Fibroblast of mammary gland (primary cell): Measurements from ENCODE around the gene CEP128.

Experiments used
- DNase-seq: peaks from one replicate; pipeline ENCODE4 v3.0.0-alpha.2; 2010; ENCODE audit warnings: low read depth
- H3K4me3 ChIP-seq: 2 replicates; pipeline ENCODE4 v1.5.1; 2011; ENCODE audit warnings: low read depth, mild to moderate bottlenecking, low read length, moderate library complexity; ENCODE audit not compliant: control insufficient read depth
- TF ChIP-seq, protein P1 (sequence below): conservative IDR thresholded peaks from 2 replicates; pipeline ENCODE4 v1.5.1; 2011; ENCODE audit warnings: low read depth, low read length, inconsistent platforms; ENCODE audit not compliant: control insufficient read depth, insufficient read depth

The CEP128 gene

DNA sequence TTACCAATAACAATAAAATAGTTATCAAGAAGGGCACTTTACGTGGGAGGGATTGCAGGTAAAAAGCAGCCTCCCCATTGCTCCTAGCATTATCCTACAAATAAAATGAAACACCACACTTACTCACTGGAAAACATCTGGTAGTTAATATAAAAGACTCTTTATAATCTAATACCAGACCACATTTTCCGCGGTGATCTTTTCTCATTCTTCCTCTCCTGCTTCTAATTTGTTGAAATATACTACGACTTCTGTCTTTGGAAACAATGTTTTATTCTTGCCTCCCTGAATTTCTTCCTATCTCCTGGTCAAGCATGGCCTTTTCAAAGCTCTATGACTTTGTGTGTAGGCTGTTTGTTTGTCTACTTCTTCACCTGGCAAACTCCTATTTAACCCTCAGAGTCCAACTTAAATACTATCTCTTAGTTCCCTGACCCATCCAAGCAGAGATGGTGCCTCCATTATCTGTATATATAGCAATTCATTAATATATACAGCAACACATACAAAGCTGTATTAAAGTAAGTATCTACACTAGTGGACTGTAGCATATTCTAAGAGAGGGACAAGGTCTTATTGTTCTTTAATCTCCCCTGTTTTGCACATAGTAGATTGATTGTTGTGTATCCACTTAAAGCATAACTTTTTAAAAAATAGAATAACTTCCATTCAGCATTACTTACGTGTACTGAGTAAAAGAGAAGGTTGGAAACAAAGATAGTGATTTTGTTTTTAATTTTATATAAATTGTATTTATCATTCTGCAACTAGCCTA is 228.3 kb downstream of the CEP128 start:
- no peak for DNase-seq
- H3K4me3 ChIP-seq = no peak overlapping the region
- TF ChIP-seq, protein P1, sequence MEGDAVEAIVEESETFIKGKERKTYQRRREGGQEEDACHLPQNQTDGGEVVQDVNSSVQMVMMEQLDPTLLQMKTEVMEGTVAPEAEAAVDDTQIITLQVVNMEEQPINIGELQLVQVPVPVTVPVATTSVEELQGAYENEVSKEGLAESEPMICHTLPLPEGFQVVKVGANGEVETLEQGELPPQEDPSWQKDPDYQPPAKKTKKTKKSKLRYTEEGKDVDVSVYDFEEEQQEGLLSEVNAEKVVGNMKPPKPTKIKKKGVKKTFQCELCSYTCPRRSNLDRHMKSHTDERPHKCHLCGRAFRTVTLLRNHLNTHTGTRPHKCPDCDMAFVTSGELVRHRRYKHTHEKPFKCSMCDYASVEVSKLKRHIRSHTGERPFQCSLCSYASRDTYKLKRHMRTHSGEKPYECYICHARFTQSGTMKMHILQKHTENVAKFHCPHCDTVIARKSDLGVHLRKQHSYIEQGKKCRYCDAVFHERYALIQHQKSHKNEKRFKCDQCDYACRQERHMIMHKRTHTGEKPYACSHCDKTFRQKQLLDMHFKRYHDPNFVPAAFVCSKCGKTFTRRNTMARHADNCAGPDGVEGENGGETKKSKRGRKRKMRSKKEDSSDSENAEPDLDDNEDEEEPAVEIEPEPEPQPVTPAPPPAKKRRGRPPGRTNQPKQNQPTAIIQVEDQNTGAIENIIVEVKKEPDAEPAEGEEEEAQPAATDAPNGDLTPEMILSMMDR = no peak

DNA sequence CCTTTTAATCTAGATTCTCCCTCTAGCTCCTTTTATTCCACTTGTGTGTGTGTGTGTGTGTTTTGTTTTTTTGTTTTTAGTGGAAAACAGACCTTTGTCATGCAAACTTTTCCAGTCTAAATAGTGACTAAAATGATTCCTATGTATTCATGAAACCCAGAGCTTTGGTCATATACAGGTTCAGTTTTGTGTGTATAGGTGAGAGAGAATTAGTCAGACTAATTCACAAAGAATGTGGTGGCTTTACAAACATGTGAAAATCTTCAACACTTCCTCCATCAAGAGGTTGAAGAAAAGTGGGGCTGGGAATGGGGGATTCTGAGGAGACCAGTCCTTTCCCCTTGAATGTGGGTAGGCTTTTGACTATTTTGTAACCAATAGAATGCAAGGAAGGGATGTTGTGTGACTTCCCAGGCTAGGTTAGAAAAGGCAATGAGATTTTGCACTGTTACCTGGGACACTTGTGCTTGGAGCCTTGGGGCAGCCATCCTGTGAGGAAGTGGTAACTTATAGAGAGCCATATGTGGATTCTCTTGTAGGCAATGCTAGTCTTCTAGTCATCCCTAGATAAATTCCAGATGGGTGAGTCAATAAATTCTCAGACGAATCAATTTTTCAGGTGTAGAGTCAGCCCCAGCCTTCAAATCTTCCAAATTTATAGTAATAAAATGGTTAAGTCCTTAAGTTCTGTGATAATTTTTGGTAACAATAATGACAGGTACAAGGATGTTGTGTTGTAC is 236.1 kb downstream of the CEP128 start:
- DNase-seq = no peak
- H3K4me3 ChIP-seq = no peak overlapping the region
- TF ChIP-seq, protein P1 = no peak

DNA sequence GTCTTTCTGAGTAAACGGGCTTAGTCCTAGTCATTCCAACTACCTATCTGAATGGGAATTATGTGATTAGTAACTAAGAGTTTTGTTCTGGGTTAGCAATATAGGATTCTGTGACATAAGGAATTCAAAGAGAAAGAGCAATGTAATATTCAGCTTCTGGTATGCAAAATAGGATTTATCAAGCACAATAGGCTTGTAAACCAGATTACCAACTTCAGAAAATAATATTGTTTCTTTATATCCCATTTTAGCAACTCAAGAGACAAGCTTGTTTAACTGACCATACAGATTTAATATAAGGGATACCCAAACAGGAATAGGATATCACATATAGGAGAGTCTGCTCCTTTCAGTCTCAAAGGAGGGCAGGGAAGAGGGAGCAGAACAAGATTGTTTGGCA is 240.9 kb downstream of the CEP128 start:
- TF ChIP-seq, protein P1 = no peak
- H3K4me3 ChIP-seq = no peak overlapping the region
- DNase-seq = no peak

DNA sequence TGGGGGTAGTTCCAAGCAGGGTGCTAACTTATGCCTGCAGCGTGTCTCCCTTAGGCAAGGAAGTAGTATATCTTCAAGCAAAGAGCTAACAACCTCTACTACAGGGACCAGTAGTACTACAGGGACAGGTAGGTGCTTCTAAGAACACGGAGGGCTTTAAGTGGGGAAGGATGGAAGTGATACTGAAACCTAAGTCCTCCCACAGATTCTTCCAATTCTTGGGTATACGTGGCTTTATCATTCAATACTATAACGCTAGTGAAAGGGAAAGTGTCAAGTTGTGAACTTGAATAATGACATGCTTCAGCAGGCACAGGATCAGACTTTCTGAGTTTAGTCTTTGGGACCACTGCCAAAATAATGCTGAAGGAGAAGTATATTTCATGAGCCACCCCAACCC is 241.7 kb downstream of the CEP128 start:
- DNase-seq = no peak
- TF ChIP-seq, protein P1 = no peak
- H3K4me3 ChIP-seq = no peak overlapping the region

DNA sequence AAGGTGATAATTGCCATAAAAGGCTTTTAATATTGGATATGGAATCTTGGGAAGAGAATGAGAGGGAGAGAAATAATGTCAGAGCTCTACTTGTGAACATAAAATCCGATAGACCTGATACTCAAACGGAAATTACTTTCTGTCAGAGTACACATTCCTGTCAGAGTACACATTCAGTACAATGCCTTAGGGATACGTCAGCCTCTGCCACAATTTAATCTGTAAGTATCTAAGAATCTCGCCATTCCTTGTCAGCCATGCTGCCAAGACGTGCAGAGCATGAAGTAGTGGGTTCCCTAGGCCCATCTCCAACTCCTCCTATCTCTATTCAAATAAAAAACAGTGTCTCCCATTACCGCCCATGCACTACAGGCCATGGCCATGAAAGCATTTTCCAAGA is 242.6 kb downstream of the CEP128 start:
- no peak for DNase-seq
- TF ChIP-seq, protein P1 = no peak
- no peak overlapping the region for H3K4me3 ChIP-seq

DNA sequence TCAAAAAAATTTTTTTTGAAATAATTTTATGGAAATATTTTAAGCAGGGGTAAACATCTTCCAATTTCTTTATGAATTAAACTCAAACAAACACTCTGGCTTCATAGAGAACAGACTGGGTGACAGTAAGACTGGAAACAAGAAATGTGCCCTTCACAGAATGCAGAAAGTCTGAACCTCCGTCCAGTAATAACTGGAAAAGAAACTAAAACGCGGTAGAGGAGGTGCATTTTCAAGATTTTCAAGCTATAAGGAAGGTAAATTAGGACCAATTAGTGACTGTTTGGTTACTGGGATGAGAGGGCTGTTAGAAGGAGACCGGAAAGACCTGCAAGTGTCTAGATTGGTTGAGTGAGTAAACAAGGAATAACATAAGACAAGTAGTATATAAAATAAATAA is 245.7 kb downstream of the CEP128 start:
- TF ChIP-seq, protein P1 = no peak
- H3K4me3 ChIP-seq = no peak overlapping the region
- DNase-seq = no peak
